ENCODE data around the gene ATF7IP2. TPM values are rescaled to one million over a fixed set of nuclear protein-coding genes. Genes with fewer than 3 reads are reported as not detected.
A peak's percentile ranks its signal among the peaks of the same experiment; 100 is the strongest.
"Not testable (repeated sequence)": the region's sequence is repeated elsewhere in the genome, so short reads cannot be mapped to it uniquely, and the experiment has no call there.

The ATF7IP2 gene
- total RNA-seq, 1 donor from 2014 or later = 16.0 TPM

GRCh38 chr16:10502776-10503175, 116.9 kb downstream of the ATF7IP2 start:
- no peak for ATAC-seq
- Histone ChIP-seq H3K9me3 (no peaks in the 10 kb centered on the region), H3K4me1 (no peaks in the 10 kb centered on the region), H3K4me3 (no peak overlapping the region), H3K36me3 (peaks cover 45% of the 10 kb centered on the region), H3K27me3 (ENCODE audit: low read depth) (no peaks in the 10 kb centered on the region), H3K27ac (no peak overlapping the region)
- TF ChIP-seq, protein P1, sequence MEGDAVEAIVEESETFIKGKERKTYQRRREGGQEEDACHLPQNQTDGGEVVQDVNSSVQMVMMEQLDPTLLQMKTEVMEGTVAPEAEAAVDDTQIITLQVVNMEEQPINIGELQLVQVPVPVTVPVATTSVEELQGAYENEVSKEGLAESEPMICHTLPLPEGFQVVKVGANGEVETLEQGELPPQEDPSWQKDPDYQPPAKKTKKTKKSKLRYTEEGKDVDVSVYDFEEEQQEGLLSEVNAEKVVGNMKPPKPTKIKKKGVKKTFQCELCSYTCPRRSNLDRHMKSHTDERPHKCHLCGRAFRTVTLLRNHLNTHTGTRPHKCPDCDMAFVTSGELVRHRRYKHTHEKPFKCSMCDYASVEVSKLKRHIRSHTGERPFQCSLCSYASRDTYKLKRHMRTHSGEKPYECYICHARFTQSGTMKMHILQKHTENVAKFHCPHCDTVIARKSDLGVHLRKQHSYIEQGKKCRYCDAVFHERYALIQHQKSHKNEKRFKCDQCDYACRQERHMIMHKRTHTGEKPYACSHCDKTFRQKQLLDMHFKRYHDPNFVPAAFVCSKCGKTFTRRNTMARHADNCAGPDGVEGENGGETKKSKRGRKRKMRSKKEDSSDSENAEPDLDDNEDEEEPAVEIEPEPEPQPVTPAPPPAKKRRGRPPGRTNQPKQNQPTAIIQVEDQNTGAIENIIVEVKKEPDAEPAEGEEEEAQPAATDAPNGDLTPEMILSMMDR (IDR thresholded peaks at IDR 0.05) = no peak
- DNase-seq = no peak
- intact Hi-C loops (cut with DNase I) = no loop called here

GRCh38 chr16:10504404-10504885, 118.6 kb downstream of the ATF7IP2 start:
- intact Hi-C loops (cut with DNase I) = no loop called here
- no peak for DNase-seq
- Histone ChIP-seq H3K4me3 (no peak overlapping the region), H3K27ac (peak overlapping the region; percentile 41), H3K9me3 (no peaks in the 10 kb centered on the region), H3K4me1 (no peaks in the 10 kb centered on the region), H3K27me3 (ENCODE audit: low read depth) (no peaks in the 10 kb centered on the region), H3K36me3 (peaks cover 57% of the 10 kb centered on the region)
- peak; percentile 28 to 59 for ATAC-seq
- TF ChIP-seq, protein P1 (IDR thresholded peaks at IDR 0.05) = no peak

DNA sequence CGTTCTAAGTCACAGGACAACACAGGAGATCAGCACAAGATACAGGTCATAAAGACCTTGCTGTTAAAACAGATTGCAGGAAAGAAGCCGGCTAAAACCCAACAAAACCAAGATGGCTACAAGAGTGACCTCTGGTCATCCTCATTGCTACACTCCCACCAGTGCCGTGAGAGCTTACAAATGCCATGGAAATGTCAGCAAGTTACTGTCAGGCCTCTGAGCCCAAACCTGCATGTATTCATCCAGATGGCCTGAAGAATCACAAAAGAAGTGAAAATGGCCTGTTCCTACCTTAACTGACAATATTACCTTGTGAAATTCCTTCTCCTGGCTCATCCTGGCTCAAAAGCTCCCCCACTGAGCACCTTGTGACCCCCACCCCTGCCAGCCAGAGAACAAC, 119.4 kb downstream of the ATF7IP2 start:
- H3K9me3 ChIP-seq; H3K27me3 ChIP-seq (ENCODE audit: low read depth); DNase-seq; H3K4me1 ChIP-seq; H3K27ac ChIP-seq; H3K4me3 ChIP-seq; ATAC-seq: not testable (repeated sequence)
- intact Hi-C loops (cut with DNase I) = loop anchor here (5.0 kb wide), 1 partner anchor 248 kb away; no protein-coding TSS in a partner anchor
- peaks cover 57% of the 10 kb centered on the region for H3K36me3 ChIP-seq

GRCh38 chr16:10509534-10510025, 123.7 kb downstream of the ATF7IP2 start:
- TF ChIP-seq, protein P1 (IDR thresholded peaks at IDR 0.05) = peak; percentile 79
- H3K27ac ChIP-seq = no peak overlapping the region
- no peak for DNase-seq

DNA sequence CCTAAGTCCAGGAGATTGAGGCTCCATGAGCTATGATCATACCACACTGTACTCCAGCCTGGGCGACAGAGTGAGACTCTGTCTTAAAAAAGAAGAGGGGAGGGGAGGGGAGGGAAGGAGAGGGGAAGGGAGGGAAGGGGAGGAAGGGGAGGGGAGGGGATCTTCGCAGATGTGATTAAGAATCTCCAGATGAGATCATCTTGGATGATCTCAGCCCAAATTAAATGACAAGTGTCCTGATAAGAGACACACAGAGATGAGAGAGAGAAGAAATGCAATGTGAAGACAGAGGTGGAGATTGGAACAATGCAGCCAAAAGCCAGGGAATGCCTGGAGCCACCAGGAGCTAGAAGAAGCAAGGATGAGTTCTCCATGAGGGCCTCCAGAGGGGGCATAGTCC, 124.4 kb downstream of the ATF7IP2 start:
- H3K27me3 ChIP-seq (ENCODE audit: low read depth) = no peaks in the 10 kb centered on the region
- DNase-seq (no peak), ATAC-seq (no peak)
- peaks cover 12% of the 10 kb centered on the region for H3K4me1 ChIP-seq
- H3K36me3 ChIP-seq = peaks cover 56% of the 10 kb centered on the region
- no peak overlapping the region for H3K27ac ChIP-seq
- TF ChIP-seq, protein P1 (IDR thresholded peaks at IDR 0.05) = no peak
- H3K9me3 ChIP-seq = no peaks in the 10 kb centered on the region
- H3K4me3 ChIP-seq = no peak overlapping the region
- intact Hi-C loops (cut with DNase I) = loop anchor here (10.0 kb wide), 1 partner anchor 225 kb away; no protein-coding TSS in a partner anchor

More at GRCh38 chr16:10509534-10510025, 123.7 kb downstream of the ATF7IP2 start:
- no peak overlapping the region for H3K4me3 ChIP-seq
- no peaks in the 10 kb centered on the region for H3K27me3 ChIP-seq (ENCODE audit: low read depth)
- H3K4me1 ChIP-seq = peaks cover 5% of the 10 kb centered on the region
- ATAC-seq = peak; percentile 73 to 87
- H3K36me3 ChIP-seq = peaks cover 56% of the 10 kb centered on the region
- intact Hi-C loops (cut with DNase I) = loop anchor here (5.0 to 10.0 kb wide), 2 partner anchors 225 to 252 kb away; no protein-coding TSS in a partner anchor
- H3K9me3 ChIP-seq = no peaks in the 10 kb centered on the region

DNA sequence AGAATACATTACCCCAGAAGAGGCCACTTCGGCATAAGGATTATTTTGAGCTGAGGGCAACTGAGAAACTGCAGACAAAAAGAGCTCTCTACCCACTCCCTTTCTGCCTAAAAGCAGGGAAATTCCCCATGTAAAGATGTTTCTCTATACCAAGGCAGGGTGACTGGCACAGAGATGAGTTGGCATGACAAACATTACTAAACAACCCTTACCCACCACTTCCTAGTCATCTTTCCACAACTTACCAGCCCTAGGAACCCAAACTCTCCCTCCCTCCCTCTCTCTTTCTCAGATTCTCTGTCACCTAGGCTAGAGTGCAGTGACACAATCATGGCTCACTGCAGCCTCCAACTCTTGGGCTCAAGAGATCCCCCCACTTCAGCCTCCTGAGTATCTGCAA, 126.0 kb downstream of the ATF7IP2 start:
- Histone ChIP-seq H3K4me3 (no peak overlapping the region), H3K27me3 (ENCODE audit: low read depth) (no peaks in the 10 kb centered on the region), H3K36me3 (peaks cover 44% of the 10 kb centered on the region), H3K9me3 (no peaks in the 10 kb centered on the region), H3K27ac (no peak overlapping the region), H3K4me1 (peaks cover 14% of the 10 kb centered on the region)
- TF ChIP-seq, protein P1 (IDR thresholded peaks at IDR 0.05) = no peak
- DNase-seq = no peak
- intact Hi-C loops (cut with DNase I) = loop anchor here (10.0 kb wide), 1 partner anchor 223 kb away; no protein-coding TSS in a partner anchor
- ATAC-seq = no peak
